Measurements from ENCODE around the gene COL5A2. TPM values are rescaled to one million over a fixed set of nuclear protein-coding genes. Genes with fewer than 3 reads are reported as not detected.

COL5A2 gene
- total and polyA plus RNA-seq, 9 of the 15 experiments (the other 6 are each of a cell fraction or from before 2014, with no cell fraction given), result 0.01 to 0.54 (median 0.19) TPM

DNA sequence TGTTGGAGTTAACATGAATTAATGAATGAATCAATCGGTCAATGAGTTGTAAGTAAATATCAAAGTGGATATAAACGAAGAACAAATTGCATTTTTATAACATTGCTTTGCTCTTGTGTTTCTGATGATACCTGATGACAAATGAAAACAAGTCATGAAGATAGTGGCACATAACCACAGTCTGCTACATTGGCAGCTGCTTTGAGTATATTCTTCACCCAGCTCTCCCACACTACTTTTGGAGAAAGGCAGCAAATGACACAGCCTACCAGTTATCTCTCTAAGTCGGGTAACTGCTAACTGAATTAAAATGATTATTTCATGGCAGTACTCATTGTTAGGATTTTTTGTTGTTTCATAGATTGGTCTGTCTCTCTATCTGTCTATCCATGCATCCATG lies 76.8 kb downstream of the COL5A2 start:
- Histone ChIP-seq H3K4me1 (replicated peaks in 1 of 2; ENCODE audit: control insufficient read depth in 2 of 2, insufficient read depth in 2 of 2, low read length in 2 of 2) (no peaks in the 10 kb centered on the region), H3K36me3 (ENCODE audit: control insufficient read depth, insufficient read depth, low read length) (no peaks in the 10 kb centered on the region), H3K9ac (ENCODE audit: insufficient read depth in 1 of 2, low read depth in 2 of 2, low read length in 2 of 2) (no peak overlapping the region), H3K9me1 (ENCODE audit: control insufficient read depth, insufficient read depth, low read length) (no peaks in the 10 kb centered on the region), H4K20me1 (replicated peaks; ENCODE audit: control insufficient read depth, insufficient read depth, low read length) (no peaks in the 10 kb centered on the region), H3K27me3 (ENCODE audit: control insufficient read depth in 2 of 2, insufficient read depth in 2 of 2, low read length in 2 of 2) (no peaks in the 10 kb centered on the region), H3K4me3 (no peak overlapping the region), H3K9me3 (replicated peaks; ENCODE audit: control insufficient read depth, insufficient read depth, low read depth, low read length) (no peaks in the 10 kb centered on the region), H3K4me2 (ENCODE audit: insufficient read depth, low read length) (no peak overlapping the region), H3K79me2 (ENCODE audit: control insufficient read depth, insufficient read depth, low read length) (no peaks in the 10 kb centered on the region), H3K27ac (ENCODE audit: extremely low read depth, low read depth, low read length) (no peak overlapping the region), H2AFZ (ENCODE audit: low read depth, low read length) (no peak overlapping the region)
- FAIRE-seq, result no peak
- in situ Hi-C loops (cut with MboI), result no loop called here
- ATAC-seq, result no peak
- CTCF ChIA-PET (ENCODE audit: low intra/inter-chr PET ratio), result no interaction called here
- no TSS peak for BruUV-seq (replicated peaks)
- POLR2A ChIA-PET, result interaction anchor here (0.6 kb wide), 1 partner anchor 19 kb away, joined by 3 read pairs; no protein-coding TSS in a partner anchor
- WGBS (ENCODE audit: insufficient coverage, low coverage, missing lambda C conversion rate), result 2% methylated on average over 3 of the region's 3 CpGs
- intact Hi-C loops (cut with micrococcal nuclease), result no loop called here
- no peak for DNase-seq (ENCODE audit: extremely low read depth in 1 of 4, low spot score in 3 of 4)
- TF ChIP-seq HLTF (IDR thresholded peaks at IDR 0.05) (no peak), NFYB (IDR thresholded peaks at IDR 0.05; ENCODE audit: extremely low read depth, insufficient read length) (no peak), XRCC3 (IDR thresholded peaks at IDR 0.05) (no peak), SMAD2 (IDR thresholded peaks at IDR 0.05; ENCODE audit: low read depth, low read length) (no peak), NEUROD1 (IDR thresholded peaks at IDR 0.05; ENCODE audit: borderline replicate concordance, low read depth, low read length, partially characterized antibody) (no peak), TAF9B (IDR thresholded peaks at IDR 0.05; ENCODE audit: partially characterized antibody) (no peak), MXI1 (IDR thresholded peaks at IDR 0.05; ENCODE audit: low read depth, low read length) (no peak), YBX1 (IDR thresholded peaks at IDR 0.05) (no peak), CBFA2T3 (IDR thresholded peaks at IDR 0.05) (no peak), ZEB2 (IDR thresholded peaks at IDR 0.05) (no peak), BRCA1 (IDR thresholded peaks at IDR 0.05) (no peak), BRCA1 (CRISPR knock-in tag; IDR thresholded peaks at IDR 0.05) (no peak), MAZ (CRISPR knock-in tag; conservative IDR thresholded peaks at IDR 0.05 in 1 of 2, IDR thresholded peaks at IDR 0.05 in 1 of 2) (no peak), JUN (IDR thresholded peaks at IDR 0.05; ENCODE audit: borderline replicate concordance, low read depth, low read length) (no peak), JUN (CRISPR knock-in tag; IDR thresholded peaks at IDR 0.05; ENCODE audit: borderline replicate concordance) (no peak), SP1 (CRISPR knock-in tag; IDR thresholded peaks at IDR 0.05) (no peak), KDM5B (IDR thresholded peaks at IDR 0.05; ENCODE audit: insufficient replicate concordance, low read depth, low read length) (no peak)
- TF ChIP-seq, protein P1, sequence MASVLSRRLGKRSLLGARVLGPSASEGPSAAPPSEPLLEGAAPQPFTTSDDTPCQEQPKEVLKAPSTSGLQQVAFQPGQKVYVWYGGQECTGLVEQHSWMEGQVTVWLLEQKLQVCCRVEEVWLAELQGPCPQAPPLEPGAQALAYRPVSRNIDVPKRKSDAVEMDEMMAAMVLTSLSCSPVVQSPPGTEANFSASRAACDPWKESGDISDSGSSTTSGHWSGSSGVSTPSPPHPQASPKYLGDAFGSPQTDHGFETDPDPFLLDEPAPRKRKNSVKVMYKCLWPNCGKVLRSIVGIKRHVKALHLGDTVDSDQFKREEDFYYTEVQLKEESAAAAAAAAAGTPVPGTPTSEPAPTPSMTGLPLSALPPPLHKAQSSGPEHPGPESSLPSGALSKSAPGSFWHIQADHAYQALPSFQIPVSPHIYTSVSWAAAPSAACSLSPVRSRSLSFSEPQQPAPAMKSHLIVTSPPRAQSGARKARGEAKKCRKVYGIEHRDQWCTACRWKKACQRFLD (CRISPR knock-in tag; IDR thresholded peaks at IDR 0.05), result no peak
- TF ChIP-seq, protein P2, sequence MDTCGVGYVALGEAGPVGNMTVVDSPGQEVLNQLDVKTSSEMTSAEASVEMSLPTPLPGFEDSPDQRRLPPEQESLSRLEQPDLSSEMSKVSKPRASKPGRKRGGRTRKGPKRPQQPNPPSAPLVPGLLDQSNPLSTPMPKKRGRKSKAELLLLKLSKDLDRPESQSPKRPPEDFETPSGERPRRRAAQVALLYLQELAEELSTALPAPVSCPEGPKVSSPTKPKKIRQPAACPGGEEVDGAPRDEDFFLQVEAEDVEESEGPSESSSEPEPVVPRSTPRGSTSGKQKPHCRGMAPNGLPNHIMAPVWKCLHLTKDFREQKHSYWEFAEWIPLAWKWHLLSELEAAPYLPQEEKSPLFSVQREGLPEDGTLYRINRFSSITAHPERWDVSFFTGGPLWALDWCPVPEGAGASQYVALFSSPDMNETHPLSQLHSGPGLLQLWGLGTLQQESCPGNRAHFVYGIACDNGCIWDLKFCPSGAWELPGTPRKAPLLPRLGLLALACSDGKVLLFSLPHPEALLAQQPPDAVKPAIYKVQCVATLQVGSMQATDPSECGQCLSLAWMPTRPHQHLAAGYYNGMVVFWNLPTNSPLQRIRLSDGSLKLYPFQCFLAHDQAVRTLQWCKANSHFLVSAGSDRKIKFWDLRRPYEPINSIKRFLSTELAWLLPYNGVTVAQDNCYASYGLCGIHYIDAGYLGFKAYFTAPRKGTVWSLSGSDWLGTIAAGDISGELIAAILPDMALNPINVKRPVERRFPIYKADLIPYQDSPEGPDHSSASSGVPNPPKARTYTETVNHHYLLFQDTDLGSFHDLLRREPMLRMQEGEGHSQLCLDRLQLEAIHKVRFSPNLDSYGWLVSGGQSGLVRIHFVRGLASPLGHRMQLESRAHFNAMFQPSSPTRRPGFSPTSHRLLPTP (IDR thresholded peaks at IDR 0.05; ENCODE audit: borderline replicate concordance, extremely low read depth, insufficient read length), result no peak
